ENCODE data around the gene BMPR1B. TPM values are rescaled to one million over a fixed set of nuclear protein-coding genes. Genes with fewer than 3 reads are reported as not detected.

Gene BMPR1B
- total and polyA plus RNA-seq, 9 of the 15 experiments (the other 6 are each of a cell fraction or from before 2014, with no cell fraction given): 0.01 TPM; not detected in 8

DNA sequence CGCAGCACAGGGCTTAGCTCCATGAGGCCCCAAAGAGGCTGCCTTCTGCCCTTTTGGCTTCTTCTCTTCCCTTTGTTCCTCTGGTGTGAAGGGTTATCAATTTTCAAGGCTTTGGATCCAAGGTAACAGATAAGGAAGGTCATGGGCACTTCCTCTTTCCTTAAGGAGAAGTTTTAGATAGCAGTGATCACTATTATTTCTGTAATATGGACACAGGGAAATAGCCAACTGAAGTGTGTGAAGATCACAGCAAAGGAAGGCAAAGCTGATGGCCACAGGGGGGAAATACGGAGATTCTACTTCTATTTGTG, 424.2 kb downstream of the BMPR1B start:
- FAIRE-seq: no peak
- Histone ChIP-seq H3K9ac (ENCODE audit: insufficient read depth in 1 of 2, low read depth in 2 of 2, low read length in 2 of 2) (no peak overlapping the region), H4K20me1 (replicated peaks; ENCODE audit: control insufficient read depth, insufficient read depth, low read length) (no peaks in the 10 kb centered on the region), H3K36me3 (ENCODE audit: control insufficient read depth, insufficient read depth, low read length) (no peaks in the 10 kb centered on the region), H3K27ac (ENCODE audit: extremely low read depth, low read depth, low read length) (no peak overlapping the region), H3K4me1 (replicated peaks in 1 of 2; ENCODE audit: control insufficient read depth in 2 of 2, insufficient read depth in 2 of 2, low read length in 2 of 2) (peaks cover 7 to 21% of the 10 kb centered on the region in 2 experiments), H3K27me3 (ENCODE audit: control insufficient read depth in 2 of 2, insufficient read depth in 2 of 2, low read length in 2 of 2) (no peaks in the 10 kb centered on the region), H3K79me2 (ENCODE audit: control insufficient read depth, insufficient read depth, low read length) (no peaks in the 10 kb centered on the region), H3K4me3 (no peak overlapping the region), H2AFZ (ENCODE audit: low read depth, low read length) (0 out of 2 replicates have a peak overlapping the region, but pooled peaks have one; percentile 9), H3K9me3 (replicated peaks; ENCODE audit: control insufficient read depth, insufficient read depth, low read depth, low read length) (peaks cover 4% of the 10 kb centered on the region; the same call in 1 of the 2 replicates), H3K4me2 (ENCODE audit: insufficient read depth, low read length) (peak overlapping the region; percentile 57), H3K9me1 (ENCODE audit: control insufficient read depth, insufficient read depth, low read length) (no peaks in the 10 kb centered on the region)
- intact Hi-C loops (cut with micrococcal nuclease): no loop called here
- POLR2A ChIA-PET: no interaction called here
- peak; percentile 57 for TF ChIP-seq MEIS2 (IDR thresholded peaks at IDR 0.05; ENCODE audit: partially characterized antibody)
- 0 out of 2 replicates have a peak, but pooled peaks have one; percentile 16 for TF ChIP-seq SOX6 (IDR thresholded peaks at IDR 0.05)
- TF ChIP-seq CEBPG (CRISPR knock-in tag; IDR thresholded peaks at IDR 0.05): no peak
- no peak for TF ChIP-seq CEBPG (tag; conservative IDR thresholded peaks at IDR 0.05 in 1 of 2, IDR thresholded peaks at IDR 0.05 in 1 of 2)
- TF ChIP-seq SPI1 (IDR thresholded peaks at IDR 0.05; ENCODE audit: borderline replicate concordance, low read depth, low read length): peak; percentile 89
- TF ChIP-seq, protein P1, sequence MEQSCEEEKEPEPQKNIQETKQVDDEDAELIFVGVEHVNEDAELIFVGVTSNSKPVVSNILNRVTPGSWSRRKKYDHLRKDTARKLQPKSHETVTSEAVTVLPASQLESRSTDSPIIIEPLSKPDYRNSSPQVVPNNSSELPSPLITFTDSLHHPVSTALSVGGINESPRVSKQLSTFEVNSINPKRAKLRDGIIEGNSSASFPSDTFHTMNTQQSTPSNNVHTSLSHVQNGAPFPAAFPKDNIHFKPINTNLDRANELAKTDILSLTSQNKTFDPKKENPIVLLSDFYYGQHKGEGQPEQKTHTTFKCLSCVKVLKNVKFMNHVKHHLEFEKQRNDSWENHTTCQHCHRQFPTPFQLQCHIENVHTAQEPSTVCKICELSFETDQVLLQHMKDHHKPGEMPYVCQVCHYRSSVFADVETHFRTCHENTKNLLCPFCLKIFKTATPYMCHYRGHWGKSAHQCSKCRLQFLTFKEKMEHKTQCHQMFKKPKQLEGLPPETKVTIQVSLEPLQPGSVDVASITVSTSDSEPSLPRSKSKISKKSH (CRISPR knock-in tag; IDR thresholded peaks at IDR 0.05): no peak
- WGBS (ENCODE audit: insufficient coverage, low coverage, missing lambda C conversion rate): 6% methylated on average over 2 of the region's 2 CpGs
- CTCF ChIA-PET (ENCODE audit: low intra/inter-chr PET ratio): no interaction called here
- no peak for DNase-seq (ENCODE audit: extremely low read depth in 1 of 4, low spot score in 3 of 4)
- no peak; the same call in 2 of the 3 replicates for ATAC-seq
- BruUV-seq (replicated peaks): no TSS peak
- in situ Hi-C loops (cut with MboI): no loop called here
